B cell (primary cell): ENCODE measurements around the gene RNF11. TPM values are rescaled to one million over a fixed set of nuclear protein-coding genes. Genes with fewer than 3 reads are reported as not detected.

Experiments
- ATAC-seq: fragments of 200-7000 bp; cut with Tn5 transposase; one replicate; pipeline ENCODE4 v1.10.0; 2021; ENCODE audit warnings: low read depth, mild to moderate bottlenecking, moderate number of reproducible peaks, moderate library complexity
- CTCF ChIA-PET: fragments of 350-600 bp; sonication (Branson Sonifier 250); formaldehyde crosslinking; loops from one replicate; lab custom pipeline; 2021; ENCODE audit warnings: antibody characterized with exemption, inconsistent platforms; lab: Charles Lee
- POLR2A ChIA-PET: fragments of 350-600 bp; sonication (Branson Sonifier 250); formaldehyde crosslinking; loops from one replicate; lab custom pipeline; 2021; ENCODE audit warnings: antibody characterized with exemption; lab: Charles Lee
- DNase-seq: peaks from one replicate; pipeline ENCODE4 v3.0.0; 2013
- H2AFZ ChIP-seq: 2 replicates; pipeline ENCODE4 v1.6.1; 2012; ENCODE audit warnings: mild to moderate bottlenecking, low read depth, low read length; ENCODE audit not compliant: insufficient read depth, poor library complexity, severe bottlenecking
- H3K27ac ChIP-seq, 2 donors: 1 replicate in 1 of 2; 2 replicates in 1 of 2; pipeline ENCODE4 v1.5.1; 2012 to 2013; ENCODE audit warnings: low read length in 2 of 2, mild to moderate bottlenecking in 2 of 2, moderate library complexity in 1 of 2
- H3K27me3 ChIP-seq, 4 experiments: fragments of 200-600 bp in 1 of 4; sonication (generic) in 1 of 4; replicated peaks in 1 of 4; 1 replicate in 2 of 4; 2 replicates in 2 of 4; pipeline versions ENCODE4 v1.6.1 to v1.7.0; 2013 to 2016; ENCODE audit warnings: low read length in 3 of 4, mild to moderate bottlenecking in 2 of 4, mixed read lengths in 1 of 4, moderate library complexity in 1 of 4; ENCODE audit not compliant: insufficient read depth in 4 of 4, control insufficient read depth in 3 of 4; ENCODE audit errors: control extremely low read depth in 1 of 4
- H3K36me3 ChIP-seq, 2 experiments: replicated peaks in 1 of 2; 1 replicate in 1 of 2; 2 replicates in 1 of 2; pipeline versions ENCODE4 v1.6.1 to v1.7.1; 2013; ENCODE audit warnings: low read length in 1 of 2; ENCODE audit not compliant: insufficient read depth in 2 of 2, control insufficient read depth in 1 of 2; ENCODE audit errors: control extremely low read depth in 1 of 2, extremely low read depth in 1 of 2
- H3K4me1 ChIP-seq, 2 donors: fragments of 200-600 bp in 1 of 2; sonication (generic) in 1 of 2; 1 replicate in 1 of 2; 2 replicates in 1 of 2; pipeline versions ENCODE4 v1.5.1 to v1.6.1; 2013 to 2017; ENCODE audit warnings: low read length in 2 of 2; ENCODE audit not compliant: control insufficient read depth in 2 of 2, insufficient read depth in 2 of 2
- H3K4me2 ChIP-seq: replicated peaks from 2 replicates; pipeline ENCODE3; 2012; ENCODE audit warnings: mild to moderate bottlenecking, low read depth, low read length; ENCODE audit not compliant: poor library complexity, severe bottlenecking
- H3K4me3 ChIP-seq, 5 experiments: fragments of 200-600 bp in 1 of 5; sonication (generic) in 1 of 5; 1 replicate in 3 of 5; 2 replicates in 2 of 5; pipeline versions ENCODE4 v1.5.1 to v1.7.0; 2011 to 2016; ENCODE audit warnings: low read length in 4 of 5, mild to moderate bottlenecking in 4 of 5, low read depth in 2 of 5, control low read depth in 1 of 5, moderate library complexity in 1 of 5; ENCODE audit not compliant: insufficient read depth in 1 of 5; ENCODE audit errors: control extremely low read depth in 1 of 5, extremely low read depth in 1 of 5
- H3K79me2 ChIP-seq: fragments of 200-600 bp; sonication (generic); one replicate; pipeline ENCODE4 v1.6.0; 2016; ENCODE audit warnings: low read length; ENCODE audit not compliant: control insufficient read depth, insufficient read depth
- H3K9ac ChIP-seq: fragments of 200-600 bp; sonication (generic); 2 replicates; pipeline ENCODE4 v1.6.1; 2017; ENCODE audit warnings: mild to moderate bottlenecking, low read length, moderate library complexity
- H3K9me3 ChIP-seq, 3 donors: one replicate each; pipeline versions ENCODE4 v1.6.1 to v1.7.1; 2013; ENCODE audit warnings: low read length in 2 of 3; ENCODE audit not compliant: control insufficient read depth in 2 of 3, insufficient read depth in 1 of 3; ENCODE audit errors: control extremely low read depth in 1 of 3
- H4K20me1 ChIP-seq: 2 replicates; pipeline ENCODE4 v1.6.0; 2012; ENCODE audit warnings: mild to moderate bottlenecking, low read length; ENCODE audit not compliant: insufficient read depth, control insufficient read depth, poor library complexity, severe bottlenecking
- H3K27ac Mint-ChIP-seq: one replicate; pipeline ENCODE4 v1.8.0; 2021; ENCODE audit warnings: mixed read lengths
- H3K27me3 Mint-ChIP-seq: one replicate; pipeline ENCODE4 v1.8.0; 2021; ENCODE audit warnings: mixed read lengths
- H3K4me1 Mint-ChIP-seq: one replicate; pipeline ENCODE4 v1.8.0; 2021; ENCODE audit warnings: mixed read lengths
- H3K4me3 Mint-ChIP-seq: one replicate; pipeline ENCODE4 v1.8.0; 2021; ENCODE audit warnings: mixed read lengths
- H3K9me3 Mint-ChIP-seq: one replicate; pipeline ENCODE4 v1.8.0; 2022; ENCODE audit warnings: mixed read lengths; ENCODE audit not compliant: insufficient read depth
- CTCF ChIP-seq: fragments of 200-600 bp; IDR thresholded peaks from one replicate; pipeline ENCODE4 v1.8.0; 2022; ENCODE audit warnings: antibody characterized with exemption, mild to moderate bottlenecking
- EZH2 ChIP-seq: IDR thresholded peaks from 2 replicates; pipeline ENCODE4 v1.6.1; 2012; ENCODE audit warnings: borderline replicate concordance, low read depth, mild to moderate bottlenecking, moderate library complexity, low read length; ENCODE audit not compliant: insufficient read depth, poor library complexity, severe bottlenecking
- WGBS: methylation state at CpG from one replicate; pipeline ENCODE4 v1.1.5; 2013; ENCODE audit warnings: missing lambda C conversion rate; ENCODE audit not compliant: insufficient coverage; 5-methylcytosine and 5-hydroxymethylcytosine counted together
- intact Hi-C: fragments of 100-400 bp; cut with micrococcal nuclease; formaldehyde crosslinking; loops from one replicate; pipeline ENCODE4 v1.10.0; 2022
- polyA plus RNA-seq: library from polyadenylated mRNA; depleted of rRNA; stranded (reverse); fragments of >200 nt; gene quantifications from 2 replicates; pipeline ENCODE4 v1.2.3, GENCODE V29; 2012
- total RNA-seq, 2 donors: library from RNA; stranded (reverse); fragments of 120-200 nt in 1 of 2; gene quantifications; 1 replicate in 1 of 2; 2 replicates in 1 of 2; pipeline versions ENCODE4 v1.2.3 to v1.2.4, GENCODE V29; 2013 to 2022

The RNF11 gene
- total and polyA plus RNA-seq, 2 donors (not counting 1 experiment from before 2014, with no cell fraction given) = 10.0 to 20.6 TPM

GRCh38 chr1:51282605-51283004 lies 46.5 kb downstream of the RNF11 start:
- no peaks in the 10 kb centered on the region for H3K27me3 Mint-ChIP-seq
- Histone ChIP-seq H3K9me3 (no peaks in the 10 kb centered on the region), H3K27me3 (no peaks in the 10 kb centered on the region), H4K20me1 (no peaks in the 10 kb centered on the region), H3K4me1 (no peaks in the 10 kb centered on the region), H3K36me3 (no peaks in the 10 kb centered on the region), H3K9ac (no peak overlapping the region), H3K4me2 (no peak overlapping the region), H3K4me3 (no peak overlapping the region), H2AFZ (no peak overlapping the region), H3K79me2 (no peaks in the 10 kb centered on the region), H3K27ac (no peak overlapping the region)
- TF ChIP-seq EZH2 (no peak), CTCF (no peak)
- no peak overlapping the region for H3K27ac Mint-ChIP-seq
- ATAC-seq (no peak), DNase-seq (no peak)
- ChIA-PET CTCF (no interaction called here), POLR2A (no interaction called here)
- H3K4me3 Mint-ChIP-seq = no peak overlapping the region
- 100% methylated on average over 2 of the region's 5 CpGs for WGBS
- H3K4me1 Mint-ChIP-seq = no peaks in the 10 kb centered on the region
- H3K9me3 Mint-ChIP-seq = no peaks in the 10 kb centered on the region
- intact Hi-C loops = no loop called here

GRCh38 chr1:51283979-51284378 lies 47.9 kb downstream of the RNF11 start:
- no peaks in the 10 kb centered on the region for H3K27me3 Mint-ChIP-seq
- H3K4me3 Mint-ChIP-seq = no peak overlapping the region
- H3K79me2 ChIP-seq = no peaks in the 10 kb centered on the region
- H3K36me3 ChIP-seq = no peaks in the 10 kb centered on the region
- DNase-seq (no peak), ATAC-seq (no peak)
- H3K4me2 ChIP-seq = no peak overlapping the region
- ChIA-PET CTCF (no interaction called here), POLR2A (no interaction called here)
- H4K20me1 ChIP-seq = no peaks in the 10 kb centered on the region
- H2AFZ ChIP-seq = no peak overlapping the region
- H3K27ac ChIP-seq = no peak overlapping the region
- H3K9me3 ChIP-seq = no peaks in the 10 kb centered on the region
- no peak for TF ChIP-seq EZH2
- no peak for TF ChIP-seq CTCF
- H3K27ac Mint-ChIP-seq = no peak overlapping the region
- H3K27me3 ChIP-seq = no peaks in the 10 kb centered on the region
- intact Hi-C loops = no loop called here
- 92% methylated on average over 2 of the region's 5 CpGs for WGBS
- H3K4me1 Mint-ChIP-seq = no peaks in the 10 kb centered on the region
- no peaks in the 10 kb centered on the region for H3K9me3 Mint-ChIP-seq
- no peak overlapping the region for H3K4me3 ChIP-seq
- H3K4me1 ChIP-seq = no peaks in the 10 kb centered on the region
- no peak overlapping the region for H3K9ac ChIP-seq
